Measurements from ENCODE around the gene SHLD2.
"Not testable (repeated sequence)": the region's sequence is repeated elsewhere in the genome, so short reads cannot be mapped to it uniquely, and the experiment has no call there.

The SHLD2 gene

DNA sequence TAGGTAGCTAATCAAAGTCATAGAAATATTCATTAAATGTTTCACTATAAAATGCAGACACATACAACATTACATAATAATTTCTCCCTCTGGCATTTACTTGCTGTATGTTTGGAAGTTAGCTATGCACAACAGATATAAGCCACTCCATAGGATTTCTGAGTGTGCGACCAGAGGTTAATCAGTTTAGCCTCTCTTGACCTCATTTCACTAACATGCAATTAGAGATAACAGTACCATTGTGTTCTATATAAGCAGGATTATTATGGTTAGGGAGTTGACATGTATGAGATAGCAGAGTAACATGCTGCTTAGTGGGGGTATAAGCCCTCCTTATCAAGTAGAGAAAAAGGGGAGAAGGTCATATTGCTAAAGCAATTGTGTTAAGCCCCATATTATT, 26.7 kb upstream of the SHLD2 start:
- TF ChIP-seq NFRKB (IDR thresholded peaks at IDR 0.05) (no peak), BHLHE40 (IDR thresholded peaks at IDR 0.05; ENCODE audit: borderline replicate concordance) (no peak), ELF4 (IDR thresholded peaks at IDR 0.05) (no peak), LEF1 (IDR thresholded peaks at IDR 0.05; ENCODE audit: borderline replicate concordance) (no peak), ZNF384 (IDR thresholded peaks at IDR 0.05) (no peak), FOXA1 (IDR thresholded peaks at IDR 0.05) (no peak), HDGF (IDR thresholded peaks at IDR 0.05; ENCODE audit: borderline replicate concordance) (no peak)
- ChIA-PET POLR2A (no interaction called here), CTCF (no interaction called here)
- no peak for DNase-seq (ENCODE audit: extremely low spot score)

DNA sequence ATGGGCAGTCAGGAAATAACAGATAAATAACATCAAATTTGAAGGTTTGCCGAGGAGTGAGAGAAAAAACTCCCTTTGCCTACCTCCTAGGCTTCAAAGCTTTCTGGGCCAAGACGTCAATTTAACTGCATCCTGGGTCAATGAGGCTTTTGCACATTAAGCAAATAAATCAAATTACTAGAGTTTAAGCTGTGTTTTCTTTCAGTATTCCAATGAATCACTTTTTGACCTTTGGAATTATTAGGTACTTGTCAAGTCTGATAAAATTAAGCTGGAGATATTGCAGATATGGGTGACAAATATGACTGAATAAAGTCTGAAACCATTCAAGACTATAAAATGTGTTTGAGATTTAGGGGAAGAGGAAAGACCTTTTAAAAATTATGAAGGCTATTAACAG, 22.6 kb upstream of the SHLD2 start:
- ChIA-PET CTCF (no interaction called here), POLR2A (no interaction called here)
- no peak for DNase-seq (ENCODE audit: extremely low spot score)
- TF ChIP-seq CTBP1 (IDR thresholded peaks at IDR 0.05; ENCODE audit: borderline replicate concordance), result no peak
- no peak for TF ChIP-seq HDGF (IDR thresholded peaks at IDR 0.05; ENCODE audit: borderline replicate concordance)
- no peak for TF ChIP-seq ELF4 (IDR thresholded peaks at IDR 0.05)
- no peak for TF ChIP-seq FOXM1 (IDR thresholded peaks at IDR 0.05; ENCODE audit: borderline replicate concordance)
- TF ChIP-seq FOXA1 (IDR thresholded peaks at IDR 0.05), result no peak
- TF ChIP-seq, protein P1, sequence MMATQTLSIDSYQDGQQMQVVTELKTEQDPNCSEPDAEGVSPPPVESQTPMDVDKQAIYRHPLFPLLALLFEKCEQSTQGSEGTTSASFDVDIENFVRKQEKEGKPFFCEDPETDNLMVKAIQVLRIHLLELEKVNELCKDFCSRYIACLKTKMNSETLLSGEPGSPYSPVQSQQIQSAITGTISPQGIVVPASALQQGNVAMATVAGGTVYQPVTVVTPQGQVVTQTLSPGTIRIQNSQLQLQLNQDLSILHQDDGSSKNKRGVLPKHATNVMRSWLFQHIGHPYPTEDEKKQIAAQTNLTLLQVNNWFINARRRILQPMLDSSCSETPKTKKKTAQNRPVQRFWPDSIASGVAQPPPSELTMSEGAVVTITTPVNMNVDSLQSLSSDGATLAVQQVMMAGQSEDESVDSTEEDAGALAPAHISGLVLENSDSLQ (IDR thresholded peaks at IDR 0.05), result no peak

DNA sequence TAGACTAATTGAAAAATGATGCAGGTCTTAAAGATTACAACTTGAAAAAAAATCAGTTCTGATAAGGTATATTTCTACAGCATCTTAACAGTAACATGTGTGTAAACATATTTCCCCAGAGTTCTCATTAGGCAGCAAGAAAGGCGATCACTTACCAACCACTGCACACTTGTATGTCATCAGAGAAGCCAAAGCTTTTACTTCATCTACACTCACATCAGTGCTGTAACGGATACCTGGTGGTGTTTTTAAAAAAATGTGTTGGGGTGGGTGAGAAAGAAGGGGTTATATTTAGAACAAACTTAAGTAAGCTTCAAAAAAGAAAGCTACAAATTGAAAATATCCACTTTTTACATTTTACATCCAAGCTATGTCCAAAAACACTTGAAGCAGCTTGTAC, 18.6 kb upstream of the SHLD2 start:
- CTCF ChIA-PET; POLR2A ChIA-PET; DNase-seq (ENCODE audit: extremely low spot score): not testable (repeated sequence)

DNA sequence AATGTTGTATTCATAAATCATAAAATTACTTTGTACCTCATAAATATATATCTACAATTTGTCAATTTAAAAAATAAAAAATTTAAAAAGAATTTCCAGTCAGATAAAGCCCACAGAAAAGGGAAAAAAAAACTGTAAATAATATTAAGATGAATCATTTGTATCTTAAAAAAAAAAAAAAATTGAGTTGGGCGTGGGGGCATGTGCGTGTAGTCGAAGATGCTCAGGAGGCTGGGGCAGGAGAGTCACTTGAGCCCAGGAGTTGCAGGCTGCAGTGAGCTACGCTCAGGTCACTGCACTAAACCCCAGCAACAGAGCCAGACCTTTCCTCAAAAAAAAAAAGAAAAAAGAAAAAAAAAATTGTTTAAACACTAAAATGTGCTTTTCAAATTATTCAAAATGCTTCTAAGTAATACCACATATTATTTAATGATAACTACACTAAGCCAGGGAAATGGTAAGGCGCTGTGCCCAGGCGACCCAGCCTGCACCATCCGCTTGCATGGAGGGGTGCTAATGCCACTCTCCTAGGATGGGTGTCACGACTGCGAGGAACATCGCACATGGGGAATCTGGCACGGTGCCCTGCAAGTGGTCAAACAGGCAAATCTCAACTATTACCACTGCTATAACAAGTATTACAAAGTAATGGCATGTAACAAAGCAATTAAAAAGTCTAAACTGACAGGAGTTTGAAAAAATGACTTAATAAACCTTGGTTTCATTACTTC, 15.7 kb upstream of the SHLD2 start:
- POLR2A ChIA-PET, result no interaction called here

DNA sequence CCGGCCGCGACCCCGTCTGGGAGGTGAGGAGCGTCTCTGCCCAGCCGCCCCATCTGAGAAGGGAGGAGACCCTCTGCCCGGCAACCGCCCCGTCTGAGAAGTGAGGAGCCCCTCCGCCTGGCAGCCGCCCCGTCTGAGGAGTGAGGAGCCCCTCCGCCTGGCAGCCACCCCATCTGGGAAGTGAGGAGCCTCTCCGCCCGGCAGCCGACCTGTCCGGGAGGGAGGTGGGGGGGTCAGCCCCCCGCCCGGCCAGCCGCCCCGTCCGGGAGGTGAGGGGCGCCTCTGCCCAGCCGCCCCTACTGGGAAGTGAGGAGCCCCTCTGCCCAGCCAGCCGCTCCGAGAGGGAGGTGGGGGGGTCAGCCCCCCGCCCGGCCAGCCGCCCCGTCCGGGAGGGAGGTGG, 14.4 kb upstream of the SHLD2 start:
- POLR2A ChIA-PET; DNase-seq (ENCODE audit: extremely low spot score); CTCF ChIA-PET: not testable (repeated sequence)

More for the DNA sequence above, 15.7 kb upstream of the SHLD2 start:
- no peak for TF ChIP-seq NFRKB (IDR thresholded peaks at IDR 0.05)
- no peak for TF ChIP-seq SP1 (IDR thresholded peaks at IDR 0.05)
- TF ChIP-seq BHLHE40 (IDR thresholded peaks at IDR 0.05; ENCODE audit: borderline replicate concordance), result no peak
- no peak for TF ChIP-seq TARDBP (IDR thresholded peaks at IDR 0.05)
- TF ChIP-seq HDGF (IDR thresholded peaks at IDR 0.05; ENCODE audit: borderline replicate concordance), result no peak
- TF ChIP-seq SUZ12 (IDR thresholded peaks at IDR 0.05), result no peak
- TF ChIP-seq, protein P1 (IDR thresholded peaks at IDR 0.05), result no peak
- no peak for TF ChIP-seq FOXM1 (IDR thresholded peaks at IDR 0.05; ENCODE audit: borderline replicate concordance)
- TF ChIP-seq ARNT (IDR thresholded peaks at IDR 0.05), result no peak
- TF ChIP-seq L3MBTL2 (conservative IDR thresholded peaks at IDR 0.05), result no peak
- TF ChIP-seq LEF1 (IDR thresholded peaks at IDR 0.05; ENCODE audit: borderline replicate concordance), result no peak
- no peak for TF ChIP-seq FOXA1 (IDR thresholded peaks at IDR 0.05)
- no peak for TF ChIP-seq ELF4 (IDR thresholded peaks at IDR 0.05)
- no peak for TF ChIP-seq CTBP1 (IDR thresholded peaks at IDR 0.05; ENCODE audit: borderline replicate concordance)
- TF ChIP-seq ZNF384 (IDR thresholded peaks at IDR 0.05), result no peak
- no peak for TF ChIP-seq FOXK2 (IDR thresholded peaks at IDR 0.05)
- CTCF ChIA-PET, result no interaction called here
- no peak for DNase-seq (ENCODE audit: extremely low spot score)

DNA sequence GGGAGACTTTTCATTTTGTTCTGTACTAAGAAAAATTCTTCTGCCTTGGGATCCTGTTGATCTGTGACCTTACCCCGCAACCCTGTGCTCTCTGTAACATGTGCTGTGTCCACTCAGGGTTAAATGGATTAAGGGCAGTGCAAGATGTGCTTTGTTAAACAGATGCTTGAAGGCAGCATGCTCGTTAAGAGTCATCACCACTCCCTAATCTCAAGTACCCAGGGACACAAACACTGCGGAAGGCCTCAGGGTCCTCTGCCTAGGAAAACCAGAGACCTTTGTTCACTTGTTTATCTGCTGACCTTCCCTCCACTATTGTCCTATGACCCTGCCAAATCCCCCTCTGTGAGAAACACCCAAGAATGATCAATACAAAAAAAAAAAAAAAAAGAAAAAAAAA, 13.4 kb upstream of the SHLD2 start:
- DNase-seq (ENCODE audit: extremely low spot score); POLR2A ChIA-PET; CTCF ChIA-PET: not testable (repeated sequence)

DNA sequence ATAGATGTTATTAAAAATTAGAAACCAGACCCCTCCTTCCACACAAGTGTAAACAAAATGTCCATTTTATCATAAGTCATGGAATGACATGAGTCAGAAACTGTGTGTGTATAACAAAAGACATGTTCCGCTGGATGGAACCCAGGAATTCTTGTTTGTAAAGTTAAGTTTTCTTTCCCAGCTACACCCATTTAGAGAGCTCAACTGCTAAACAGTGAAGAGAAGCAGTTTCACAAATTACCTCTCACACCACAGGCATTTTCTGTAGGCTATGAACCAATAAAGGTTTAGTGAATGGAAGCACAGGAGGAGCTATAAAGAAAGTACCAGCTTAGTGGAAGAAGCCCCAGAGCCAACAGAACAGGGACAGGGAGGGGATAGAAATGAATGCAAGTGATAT, 12.8 kb upstream of the SHLD2 start:
- CTCF ChIA-PET; DNase-seq (ENCODE audit: extremely low spot score): not testable (repeated sequence)
- POLR2A ChIA-PET, result interaction anchor here (0.6 kb wide), 1 partner anchor 13 kb away, joined by 3 read pairs; the partner anchor contains the start of gene SHLD2

DNA sequence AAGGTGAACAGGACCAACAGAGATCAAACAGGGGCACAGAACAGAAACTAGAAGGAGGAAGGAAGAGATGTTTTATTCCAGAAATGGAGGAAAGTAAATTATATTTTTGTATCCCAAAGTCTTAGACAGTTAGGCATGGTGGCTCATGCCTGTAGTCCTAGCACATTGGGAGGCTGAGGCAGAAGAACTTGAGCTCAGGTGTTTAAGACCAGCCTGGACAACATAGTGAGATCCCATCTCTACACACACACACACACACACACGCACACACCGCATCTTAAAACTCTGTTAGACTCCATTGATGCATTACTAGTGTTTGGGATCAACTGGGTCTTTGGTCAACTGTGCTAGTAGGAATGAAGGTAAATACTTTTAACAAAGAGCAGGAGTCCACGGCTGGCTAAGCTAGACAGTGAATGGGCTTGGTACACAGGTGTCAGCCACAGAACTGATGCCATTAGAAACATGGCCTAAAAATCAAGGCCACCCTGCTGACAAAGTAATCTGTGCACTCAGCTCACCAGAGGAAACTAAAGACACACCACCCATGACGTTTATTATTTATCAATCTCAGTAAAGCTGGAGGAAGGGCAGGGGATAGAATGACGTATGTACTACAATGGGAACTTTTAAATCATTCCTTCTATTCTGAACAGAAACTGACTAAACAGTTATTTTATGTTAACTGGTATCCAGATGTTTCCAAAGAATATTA, 11.3 kb upstream of the SHLD2 start:
- CTCF ChIA-PET; POLR2A ChIA-PET; DNase-seq (ENCODE audit: extremely low spot score): not testable (repeated sequence)

DNA sequence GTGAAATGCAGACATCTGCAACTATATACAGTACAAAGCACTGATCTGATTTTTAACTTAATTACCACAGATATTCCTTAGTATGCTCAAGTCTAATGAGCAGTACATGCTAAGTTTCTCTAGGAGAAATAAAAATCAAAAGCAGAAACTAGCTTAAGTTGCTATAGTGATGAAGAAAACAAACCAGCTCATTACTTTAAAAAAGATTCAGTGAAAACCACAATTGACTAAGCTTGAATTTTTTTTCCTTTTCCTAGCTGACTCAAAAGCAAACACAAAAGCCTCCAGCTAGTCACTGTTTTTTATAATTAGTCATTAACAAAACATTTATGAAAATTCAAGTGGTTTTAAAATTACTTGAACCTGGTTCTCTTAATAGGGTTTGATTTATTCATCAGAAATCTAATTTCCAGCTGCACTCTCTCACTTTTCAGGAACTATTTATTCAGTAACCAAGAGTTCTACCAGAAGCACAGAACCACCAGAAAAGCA, 10.7 kb upstream of the SHLD2 start:
- CTCF ChIA-PET; DNase-seq (ENCODE audit: extremely low spot score); POLR2A ChIA-PET: not testable (repeated sequence)

Data from HEK293T (cell line).